GM21619 (cell line): ENCODE data around the gene TRIM56.
"Not testable (repeated sequence)": the region's sequence is repeated elsewhere in the genome, so short reads cannot be mapped to it uniquely, and the experiment has no call there.

Experiments used
- ATAC-seq: cut with Tn5 transposase; IDR thresholded peaks from one replicate; pipeline ENCODE4 v1.9.1; 2021; ENCODE audit not compliant: unreplicated experiment

Gene TRIM56

DNA sequence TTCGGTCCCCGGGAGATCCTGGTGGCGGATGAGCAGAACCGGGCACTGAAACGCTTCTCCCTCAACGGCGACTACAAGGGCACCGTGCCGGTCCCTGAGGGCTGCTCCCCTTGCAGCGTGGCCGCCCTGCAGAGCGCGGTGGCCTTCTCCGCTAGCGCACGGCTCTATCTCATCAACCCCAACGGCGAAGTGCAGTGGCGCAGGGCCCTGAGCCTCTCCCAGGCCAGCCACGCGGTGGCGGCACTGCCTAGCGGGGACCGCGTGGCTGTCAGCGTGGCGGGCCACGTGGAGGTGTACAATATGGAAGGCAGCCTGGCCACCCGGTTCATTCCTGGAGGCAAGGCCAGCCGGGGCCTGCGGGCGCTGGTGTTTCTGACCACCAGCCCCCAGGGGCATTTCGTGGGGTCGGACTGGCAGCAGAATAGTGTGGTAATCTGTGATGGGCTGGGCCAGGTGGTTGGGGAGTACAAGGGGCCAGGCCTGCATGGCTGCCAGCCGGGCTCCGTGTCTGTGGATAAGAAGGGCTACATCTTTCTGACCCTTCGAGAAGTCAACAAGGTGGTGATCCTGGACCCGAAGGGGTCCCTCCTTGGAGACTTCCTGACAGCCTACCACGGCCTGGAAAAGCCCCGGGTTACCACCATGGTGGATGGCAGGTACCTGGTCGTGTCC is 3.7 kb downstream of the TRIM56 start:
- ATAC-seq: no peak

DNA sequence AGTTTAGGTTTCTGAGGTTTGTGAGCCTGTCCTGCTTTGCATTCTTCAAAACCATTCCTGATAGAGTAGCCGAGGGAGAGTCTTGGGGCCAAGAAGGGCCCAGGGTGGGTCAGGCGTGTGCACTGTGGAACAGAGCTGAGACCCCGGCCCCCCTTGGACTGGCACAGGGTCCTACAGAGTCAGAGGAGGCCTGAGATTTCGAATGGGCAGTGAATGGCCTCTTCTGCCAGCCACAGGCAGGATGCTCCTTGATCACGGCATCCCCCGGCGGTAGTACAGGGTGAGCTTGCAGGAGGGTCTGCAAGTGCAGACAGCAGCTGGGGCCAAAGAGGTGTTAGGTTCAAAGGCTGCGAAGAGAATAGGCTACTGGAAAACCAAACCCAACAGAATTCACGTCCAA is 4.6 kb downstream of the TRIM56 start:
- no peak for ATAC-seq

DNA sequence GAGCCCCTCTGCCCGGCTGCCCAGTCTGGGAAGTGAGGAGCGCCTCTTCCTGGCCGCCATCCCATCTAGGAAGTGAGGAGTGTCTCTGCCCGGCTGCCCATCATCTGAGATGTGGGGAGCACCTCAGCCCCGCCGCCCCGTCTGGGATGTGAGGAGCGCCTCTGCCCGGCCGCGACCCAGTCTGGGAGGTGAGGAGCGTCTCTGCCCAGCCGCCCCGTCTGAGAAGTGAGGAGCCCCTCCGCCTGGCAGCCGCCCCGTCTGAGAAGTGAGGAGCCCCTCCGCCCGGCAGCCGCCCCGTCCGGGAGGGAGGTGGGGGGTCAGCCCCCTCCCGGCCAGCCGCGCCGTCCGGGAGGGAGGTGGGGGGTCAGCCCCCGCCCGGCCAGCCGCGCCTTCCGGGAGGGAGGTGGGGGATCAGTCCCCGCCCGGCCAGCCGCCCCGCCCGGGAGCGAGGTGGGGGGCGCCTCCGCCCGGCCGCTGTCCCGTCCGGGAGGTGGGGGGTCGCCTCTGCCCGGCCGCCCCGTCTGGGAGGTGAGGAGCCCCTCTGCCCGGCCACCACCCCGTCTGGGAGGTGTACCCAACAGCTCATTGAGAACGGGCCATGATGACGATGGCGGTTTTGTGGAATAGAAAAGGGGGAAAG is 7.1 kb downstream of the TRIM56 start:
- ATAC-seq: not testable (repeated sequence)

DNA sequence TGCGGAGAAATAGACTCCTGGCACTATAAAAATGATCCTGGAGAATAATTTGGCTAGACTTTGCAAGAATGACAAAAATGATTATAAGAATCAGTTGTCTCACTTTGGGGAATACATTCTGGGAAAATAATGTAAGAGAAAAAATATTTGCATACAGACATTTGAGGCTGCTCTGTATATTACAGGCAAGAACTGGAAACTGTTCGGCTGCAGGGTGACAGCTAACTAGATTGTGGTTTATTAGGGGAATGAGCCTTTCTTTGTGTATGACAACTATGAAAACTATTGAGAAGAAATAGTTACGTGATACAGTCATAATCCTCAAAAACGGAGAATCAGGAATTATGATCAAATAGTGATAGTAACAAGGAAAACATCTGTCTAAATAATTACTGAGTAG is 8.6 kb downstream of the TRIM56 start:
- no peak for ATAC-seq

DNA sequence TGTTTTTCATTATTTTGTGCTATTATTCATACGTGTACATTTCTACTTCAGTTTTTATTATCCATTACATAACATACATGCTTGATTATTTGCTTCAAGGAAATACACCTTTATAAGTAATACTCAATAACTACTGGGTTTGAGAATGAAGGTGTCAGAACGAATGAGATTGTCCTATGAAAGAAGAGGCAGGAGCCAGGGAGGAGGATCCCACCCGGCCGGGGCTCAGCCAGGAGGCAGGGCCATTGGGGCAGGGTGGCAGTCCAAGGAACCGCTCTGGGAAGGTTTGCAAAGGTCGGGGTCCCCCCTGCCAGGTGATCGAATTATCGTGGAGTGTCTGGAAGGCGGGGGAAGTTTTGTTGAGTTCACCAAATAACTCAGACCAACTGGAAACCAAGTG is 9.1 kb downstream of the TRIM56 start:
- ATAC-seq: no peak

DNA sequence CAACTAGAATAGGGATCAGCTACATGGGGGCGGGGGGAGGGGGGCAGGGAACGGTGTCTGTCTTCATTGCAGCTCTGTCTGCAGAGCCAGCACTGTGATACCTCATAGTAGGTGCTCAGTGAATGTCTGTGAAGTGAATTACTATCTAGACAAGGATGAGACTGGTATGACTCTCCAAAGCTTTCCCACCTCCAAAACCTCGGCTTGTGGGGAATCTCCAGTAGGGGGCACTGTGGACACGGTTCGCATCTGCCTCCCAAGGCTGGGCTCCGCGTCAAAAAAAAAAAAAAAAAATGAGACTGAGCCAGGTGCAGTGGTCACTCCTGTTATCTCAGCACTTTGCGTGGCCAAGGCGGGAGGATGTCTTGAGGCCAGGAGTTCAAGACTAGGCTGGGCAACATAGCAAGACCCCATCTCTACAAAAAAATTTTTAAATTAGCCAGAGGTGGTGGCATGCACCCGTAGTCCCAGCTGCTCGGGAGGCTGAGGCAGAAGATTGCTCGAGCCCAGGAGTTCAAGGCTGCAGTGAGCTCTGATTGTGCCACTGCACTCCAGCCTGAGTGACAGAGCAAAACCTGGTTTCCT is 9.6 kb downstream of the TRIM56 start:
- no peak for ATAC-seq

DNA sequence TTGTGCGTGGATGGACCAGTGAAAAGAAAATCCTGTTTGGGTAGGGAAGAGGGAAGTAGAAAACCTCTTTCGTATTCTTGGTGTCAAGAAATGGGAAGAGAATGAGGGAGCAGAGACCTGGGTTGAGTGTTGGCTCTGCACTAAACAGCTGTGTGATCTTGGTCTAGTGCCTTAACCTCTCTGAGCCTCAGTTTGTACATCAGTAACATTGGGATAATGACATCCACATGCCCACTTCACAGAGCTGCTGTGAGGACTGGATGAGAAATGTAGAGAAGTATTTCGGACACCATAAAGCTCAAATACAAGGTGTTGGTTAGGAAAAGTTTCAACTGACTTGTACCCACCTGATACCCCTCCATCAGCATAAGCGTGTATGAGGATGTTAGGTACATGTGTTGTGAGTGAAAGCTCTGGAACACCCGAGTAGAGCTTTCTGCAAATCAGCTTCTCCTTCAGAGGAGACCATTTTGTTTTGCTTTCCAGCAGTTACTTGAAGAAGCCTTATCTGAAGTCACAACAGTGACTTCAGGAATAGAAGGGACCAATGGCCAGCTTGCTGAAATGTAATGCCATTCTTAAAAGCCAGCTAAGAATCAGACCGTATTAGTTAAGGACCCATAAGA is 11.2 kb downstream of the TRIM56 start:
- no peak for ATAC-seq

DNA sequence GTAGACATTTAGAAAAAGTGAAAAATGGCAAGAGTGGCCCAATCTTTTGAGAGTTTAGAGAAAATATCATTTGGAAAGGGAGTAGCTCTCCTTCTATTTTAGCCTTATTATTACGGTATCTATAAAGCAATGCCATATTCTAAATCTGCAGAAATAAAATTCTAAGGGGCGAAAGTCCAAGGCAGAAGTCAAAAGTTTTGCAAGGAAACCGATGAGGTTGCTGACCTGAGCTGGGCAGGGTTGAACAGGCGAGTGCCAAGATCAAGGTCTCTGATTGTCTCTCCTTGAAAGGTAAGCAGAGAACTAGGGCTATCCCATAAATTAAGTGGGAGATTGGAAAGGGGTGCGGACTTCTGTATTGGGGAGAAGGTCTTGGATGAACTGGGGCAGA is 11.7 kb downstream of the TRIM56 start:
- no peak for ATAC-seq

DNA sequence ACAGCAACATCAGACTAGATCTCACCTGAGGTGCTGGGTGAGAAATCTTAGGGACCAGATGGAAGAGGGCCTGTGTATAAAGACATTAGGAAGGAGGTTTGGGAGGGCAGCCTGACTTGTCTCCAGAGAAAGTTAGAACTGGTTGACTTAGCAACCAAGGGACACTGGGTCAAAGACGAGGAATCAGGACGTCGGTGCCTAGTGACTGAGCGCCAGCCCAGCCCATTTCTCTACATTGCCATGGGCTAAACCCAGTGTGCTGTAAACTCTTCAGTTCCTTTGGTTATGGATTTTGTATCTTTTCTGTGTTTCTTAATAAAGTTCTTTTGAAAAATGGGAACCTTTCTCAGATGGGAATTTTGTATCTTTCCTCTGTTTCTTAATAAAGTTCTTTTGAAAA is 12.3 kb downstream of the TRIM56 start:
- ATAC-seq: no peak

DNA sequence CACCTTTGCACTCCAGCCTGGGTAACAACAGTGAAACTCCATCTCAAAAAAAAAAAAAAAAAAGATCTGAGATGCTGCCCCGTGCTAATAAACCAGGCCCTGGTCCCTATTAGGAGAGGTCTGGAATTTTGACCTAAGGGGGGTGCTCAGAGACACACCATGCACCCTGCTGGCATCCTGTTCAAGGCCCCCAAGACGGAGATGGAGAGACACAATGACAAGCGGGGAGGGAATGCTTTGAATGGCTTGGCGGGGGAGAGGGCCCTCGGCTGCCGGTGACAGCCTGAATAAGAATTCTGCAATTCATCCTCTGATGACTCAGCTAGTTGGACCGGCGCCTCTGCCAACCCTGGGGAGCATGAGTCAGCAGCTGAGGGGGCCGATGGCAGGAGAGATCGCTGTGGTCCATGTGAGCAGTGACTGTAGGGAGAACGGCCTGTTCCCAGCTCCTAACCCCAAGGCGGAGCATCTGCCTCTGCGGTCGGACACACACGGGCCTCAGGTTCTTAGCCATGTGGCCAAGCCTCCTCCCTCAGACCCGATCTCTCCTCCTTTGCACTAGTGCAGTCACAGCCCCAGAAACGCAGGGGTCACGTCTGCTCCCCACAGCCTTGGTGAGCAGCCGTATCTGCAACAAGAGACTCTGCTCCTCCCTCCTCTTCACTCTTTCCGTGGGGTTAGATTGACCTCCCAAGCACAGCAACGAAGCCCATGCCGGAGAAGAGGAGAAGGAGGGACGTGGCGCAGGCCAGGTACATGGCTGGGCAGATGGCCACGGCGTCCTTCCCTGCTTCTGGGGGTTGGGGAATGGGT is 14.9 kb downstream of the TRIM56 start:
- no peak for ATAC-seq

DNA sequence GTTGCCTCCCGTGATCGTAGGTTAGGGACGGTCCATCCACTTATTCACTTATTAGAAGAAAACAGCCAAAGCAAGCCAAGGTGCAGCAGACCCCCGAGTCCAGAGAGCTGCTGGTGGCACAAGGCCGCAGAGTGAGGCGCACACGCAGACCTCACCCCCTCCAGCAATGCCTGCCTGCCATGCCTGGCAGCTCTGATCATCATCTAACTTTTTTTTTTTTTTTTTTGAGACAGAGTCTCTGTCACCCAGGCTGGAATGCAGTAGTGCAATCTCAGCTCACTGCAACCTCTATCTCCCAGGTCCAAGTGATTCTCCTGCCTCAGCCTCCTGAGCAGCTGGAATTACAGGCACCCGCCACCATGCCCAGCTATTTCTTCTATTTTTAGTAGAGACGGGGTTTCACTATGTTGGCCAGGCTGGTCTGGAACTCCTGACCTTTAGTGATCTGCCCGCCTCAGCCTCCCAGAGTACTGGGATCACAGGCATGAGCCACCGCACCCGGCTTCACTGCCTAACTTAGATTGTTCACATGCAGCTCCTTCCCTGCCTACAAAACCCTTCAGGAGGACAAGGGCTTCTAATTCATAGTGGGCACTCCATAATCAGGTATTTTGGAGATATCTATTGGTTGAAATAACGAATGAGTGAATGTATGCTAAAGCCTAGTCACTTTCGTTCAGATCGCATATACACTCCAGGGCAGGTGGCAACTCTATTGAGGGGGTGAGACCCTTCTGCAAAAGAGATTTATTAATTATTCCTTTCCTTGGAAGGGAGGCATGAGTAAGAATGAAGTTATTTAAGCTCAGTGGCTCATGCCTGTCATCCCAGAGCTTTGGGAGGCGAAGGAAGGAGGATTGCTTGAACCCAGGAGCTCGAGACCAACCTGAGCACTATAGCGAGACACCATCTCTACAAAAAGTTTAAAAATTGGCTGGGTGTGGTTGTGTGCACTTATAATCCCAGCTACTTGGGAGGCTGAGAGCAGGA is 15.9 kb downstream of the TRIM56 start:
- no peak for ATAC-seq

DNA sequence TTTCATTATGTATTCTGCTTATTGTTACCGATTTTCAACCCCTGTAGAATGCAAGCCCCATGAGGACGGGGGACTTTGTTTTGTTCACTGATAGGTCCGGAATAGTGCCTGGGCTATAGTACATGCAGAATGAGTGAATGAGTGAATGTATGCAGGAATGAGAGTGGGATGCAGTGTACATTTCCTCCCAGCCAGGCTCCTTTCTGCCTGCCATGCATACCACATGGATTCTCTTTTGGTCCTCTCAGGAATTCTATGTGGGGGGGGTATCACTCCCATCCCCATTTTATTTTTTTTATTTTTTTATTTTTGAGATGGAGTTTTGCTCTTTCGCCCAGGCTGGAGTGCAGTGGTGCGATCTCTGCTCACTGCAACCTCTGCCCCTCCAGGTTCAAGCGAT is 16.7 kb downstream of the TRIM56 start:
- no peak for ATAC-seq

DNA sequence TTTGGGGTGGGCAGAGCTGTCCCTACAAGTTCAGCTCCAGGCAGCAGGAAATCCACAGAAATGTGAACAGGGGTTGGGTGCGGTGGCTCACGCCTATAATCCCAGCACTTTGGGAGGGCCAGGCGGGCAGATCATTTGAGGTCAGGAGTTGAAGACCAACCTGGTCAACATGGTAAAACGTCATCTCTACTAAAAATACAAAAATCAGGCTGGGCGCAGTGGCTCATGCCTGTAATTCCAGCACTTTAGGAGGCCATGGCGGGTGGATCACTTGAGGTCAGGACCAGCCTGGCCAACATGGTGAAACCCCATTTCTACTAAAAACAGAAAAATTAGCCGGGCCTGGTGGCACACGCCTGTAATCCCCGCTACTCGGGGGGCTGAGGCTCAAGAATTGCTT is 18.4 kb downstream of the TRIM56 start:
- not testable (repeated sequence) for ATAC-seq

DNA sequence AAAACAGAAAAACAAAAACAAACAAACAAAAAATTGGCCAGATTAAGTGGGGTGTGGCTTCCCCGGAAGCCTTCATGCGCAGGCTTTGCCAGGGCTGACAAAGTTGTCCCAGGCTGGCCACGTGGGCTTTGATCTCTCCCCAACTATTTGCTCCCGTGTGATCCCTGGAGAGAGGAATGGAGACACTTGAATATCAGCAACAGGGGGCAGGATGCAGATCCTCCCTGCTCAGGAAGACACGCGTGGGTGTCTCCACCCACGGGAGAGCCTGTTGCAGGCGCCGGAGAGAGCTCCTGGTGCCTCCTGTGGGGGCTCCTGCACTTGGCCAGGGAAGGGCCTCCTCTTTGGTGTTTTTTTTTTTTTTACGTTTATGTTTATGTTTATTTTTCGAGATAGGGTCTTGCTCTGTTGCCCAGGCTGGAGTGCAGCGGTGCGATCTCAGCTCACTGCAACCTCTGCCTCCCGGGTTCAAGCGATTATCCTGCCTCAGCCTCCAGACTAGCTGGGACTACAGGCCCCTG is 19.0 kb downstream of the TRIM56 start:
- ATAC-seq: no peak

DNA sequence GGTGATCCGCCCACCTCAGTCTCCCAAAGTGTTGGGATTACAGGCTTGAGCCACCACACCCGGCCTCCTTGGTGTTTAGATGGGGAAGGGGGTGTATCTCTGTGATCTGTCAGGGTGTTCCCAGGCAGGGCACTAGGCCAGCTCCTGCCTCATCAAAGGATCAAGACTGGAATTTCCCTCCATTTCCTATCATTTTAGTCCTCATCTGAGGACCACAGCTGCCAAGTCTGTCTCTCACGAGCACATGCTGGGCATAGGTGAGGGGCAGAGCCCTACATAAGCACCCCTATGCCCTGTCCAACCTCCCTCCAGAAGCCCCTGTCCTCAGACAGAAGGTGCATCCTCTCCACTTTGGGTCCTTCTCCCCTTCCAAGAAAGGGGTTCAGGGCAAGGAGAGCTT is 19.5 kb downstream of the TRIM56 start:
- no peak for ATAC-seq

DNA sequence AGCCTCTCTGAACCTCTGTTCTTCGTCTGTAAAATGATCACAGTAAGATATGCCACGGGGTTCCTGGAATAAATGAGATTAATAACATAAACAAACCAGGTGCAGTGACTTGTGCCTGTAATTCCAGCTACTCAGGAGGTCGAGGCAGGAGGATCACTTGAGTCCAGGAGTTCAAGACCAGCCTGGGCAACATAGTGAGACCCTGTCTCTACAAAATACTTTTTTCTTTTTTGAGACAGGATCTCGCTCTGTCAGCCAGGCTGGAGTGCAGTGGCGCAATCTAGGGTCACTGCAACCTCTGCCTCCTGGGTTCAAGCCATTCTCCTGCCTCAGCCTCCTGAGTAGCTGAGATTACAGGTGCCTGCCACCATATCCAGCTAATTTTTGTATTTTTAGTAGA is 20.0 kb downstream of the TRIM56 start:
- not testable (repeated sequence) for ATAC-seq

DNA sequence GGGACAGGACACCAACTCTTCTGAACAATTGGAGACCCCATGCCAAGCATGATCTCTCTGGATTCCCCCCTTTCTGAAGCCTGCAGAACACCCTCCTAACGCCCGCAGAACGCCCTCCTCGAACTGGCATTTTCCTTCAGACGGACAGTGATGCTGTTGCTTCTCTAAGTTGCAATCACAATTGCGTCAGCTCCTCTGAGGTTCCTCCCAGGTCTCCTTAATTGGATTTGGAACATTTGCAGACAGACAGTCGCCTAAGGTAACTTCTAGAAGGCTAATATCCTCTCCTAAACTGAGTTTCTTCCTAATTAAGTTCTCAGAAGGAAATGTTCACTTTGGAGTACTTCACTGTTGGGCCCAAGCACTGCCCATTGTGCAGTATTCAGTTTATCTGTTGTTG is 21.1 kb downstream of the TRIM56 start:
- ATAC-seq: no peak

DNA sequence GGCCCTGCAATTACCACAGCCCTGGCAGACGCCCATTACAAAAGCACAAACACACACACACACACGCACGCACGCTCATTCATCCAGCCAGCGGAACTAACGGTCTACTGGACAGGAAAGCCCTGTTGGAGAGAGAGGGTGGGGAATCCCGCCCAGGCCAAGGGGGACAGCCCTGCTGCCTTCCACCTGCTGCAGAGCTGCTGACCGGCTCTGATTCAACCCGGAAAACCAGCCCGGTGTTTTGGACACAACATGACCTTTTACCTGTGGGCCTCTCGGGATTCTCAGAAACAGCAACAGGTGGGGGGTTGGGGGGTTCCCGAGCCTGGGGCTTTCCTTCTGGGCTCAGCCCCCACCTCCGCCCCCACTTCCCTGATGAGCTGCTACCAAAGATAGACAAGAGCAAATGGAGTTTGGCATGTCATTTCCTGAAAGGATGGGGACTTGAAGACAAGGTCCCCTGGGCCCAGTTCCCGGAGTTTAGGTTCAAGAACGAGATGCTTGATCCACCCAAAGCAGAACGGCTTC is 23.1 kb downstream of the TRIM56 start:
- ATAC-seq: no peak

DNA sequence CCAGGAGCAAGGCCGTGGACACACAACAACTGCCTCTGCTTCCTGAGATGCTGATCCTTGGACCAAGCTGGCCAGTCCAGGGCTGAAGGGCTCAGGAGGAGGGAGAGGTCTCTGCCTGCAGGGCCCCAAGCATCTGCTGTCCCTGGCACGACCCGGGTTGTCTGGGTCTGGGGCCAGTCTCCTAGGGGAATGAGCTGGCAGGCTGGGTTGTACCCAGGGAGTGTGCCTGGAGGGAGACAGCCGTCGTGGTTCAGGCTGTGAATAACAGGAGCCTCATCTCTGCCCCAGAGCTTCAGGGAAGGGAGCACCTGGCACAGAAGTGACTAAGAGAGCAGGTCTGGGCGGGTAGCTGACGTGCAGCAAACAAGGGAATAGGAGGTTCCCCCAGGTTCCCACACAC is 23.7 kb downstream of the TRIM56 start:
- ATAC-seq: no peak

DNA sequence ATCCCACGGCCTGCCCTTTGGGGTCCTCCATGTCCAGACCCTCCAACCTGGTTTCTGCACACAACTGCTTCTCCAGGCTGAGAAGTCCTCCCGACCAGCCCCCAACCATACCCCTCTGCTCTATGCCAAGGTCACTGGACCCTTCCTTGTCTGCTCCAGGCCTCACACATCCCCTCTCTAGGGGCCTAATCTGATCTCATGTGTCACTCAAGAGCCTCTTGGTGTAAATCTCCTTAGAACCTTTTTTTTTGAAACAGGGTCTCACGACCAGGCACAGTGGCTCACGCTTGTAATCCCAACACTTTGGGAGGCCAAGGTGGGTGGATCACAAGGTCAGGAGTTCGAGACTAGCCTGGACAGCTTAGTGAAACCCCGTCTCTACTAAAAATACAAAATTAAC is 24.1 kb downstream of the TRIM56 start:
- no peak for ATAC-seq
